Measurements from ENCODE around the gene TMEM270. TPM values are rescaled to one million over a fixed set of nuclear protein-coding genes. Genes with fewer than 3 reads are reported as not detected.

TMEM270 gene
- total RNA-seq, 1 experiment from 2014 or later: 0.28 TPM

- H3K27ac Mint-ChIP-seq: no peak overlapping the region
- ATAC-seq (no peak), DNase-seq (ENCODE audit: low spot score) (no peak)
- no peaks in the 10 kb centered on the region for H3K9me3 Mint-ChIP-seq
- ChIA-PET POLR2A (no interaction called here), CTCF (interaction anchor here (0.5 to 4.7 kb wide), 5 partner anchors 29 to 335 kb away, joined by 3 to 36 read pairs (median 4); no protein-coding TSS in a partner anchor)
- no peak overlapping the region for H3K4me3 Mint-ChIP-seq
- H3K27me3 Mint-ChIP-seq (ENCODE audit: low read depth): no peaks in the 10 kb centered on the region
- TF ChIP-seq IRF2 (CRISPR knock-in tag; IDR thresholded peaks at IDR 0.05; ENCODE audit: borderline replicate concordance, low read depth): no peak
- TF ChIP-seq, protein P1, sequence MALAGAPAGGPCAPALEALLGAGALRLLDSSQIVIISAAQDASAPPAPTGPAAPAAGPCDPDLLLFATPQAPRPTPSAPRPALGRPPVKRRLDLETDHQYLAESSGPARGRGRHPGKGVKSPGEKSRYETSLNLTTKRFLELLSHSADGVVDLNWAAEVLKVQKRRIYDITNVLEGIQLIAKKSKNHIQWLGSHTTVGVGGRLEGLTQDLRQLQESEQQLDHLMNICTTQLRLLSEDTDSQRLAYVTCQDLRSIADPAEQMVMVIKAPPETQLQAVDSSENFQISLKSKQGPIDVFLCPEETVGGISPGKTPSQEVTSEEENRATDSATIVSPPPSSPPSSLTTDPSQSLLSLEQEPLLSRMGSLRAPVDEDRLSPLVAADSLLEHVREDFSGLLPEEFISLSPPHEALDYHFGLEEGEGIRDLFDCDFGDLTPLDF (CRISPR knock-in tag; IDR thresholded peaks at IDR 0.05): no peak
- no peaks in the 10 kb centered on the region for H3K36me3 Mint-ChIP-seq
- peaks cover 15% of the 10 kb centered on the region for H3K4me1 Mint-ChIP-seq
Measured at GRCh38 chr7:73871163-73872011, 10.4 kb downstream of the TMEM270 start.

DNA sequence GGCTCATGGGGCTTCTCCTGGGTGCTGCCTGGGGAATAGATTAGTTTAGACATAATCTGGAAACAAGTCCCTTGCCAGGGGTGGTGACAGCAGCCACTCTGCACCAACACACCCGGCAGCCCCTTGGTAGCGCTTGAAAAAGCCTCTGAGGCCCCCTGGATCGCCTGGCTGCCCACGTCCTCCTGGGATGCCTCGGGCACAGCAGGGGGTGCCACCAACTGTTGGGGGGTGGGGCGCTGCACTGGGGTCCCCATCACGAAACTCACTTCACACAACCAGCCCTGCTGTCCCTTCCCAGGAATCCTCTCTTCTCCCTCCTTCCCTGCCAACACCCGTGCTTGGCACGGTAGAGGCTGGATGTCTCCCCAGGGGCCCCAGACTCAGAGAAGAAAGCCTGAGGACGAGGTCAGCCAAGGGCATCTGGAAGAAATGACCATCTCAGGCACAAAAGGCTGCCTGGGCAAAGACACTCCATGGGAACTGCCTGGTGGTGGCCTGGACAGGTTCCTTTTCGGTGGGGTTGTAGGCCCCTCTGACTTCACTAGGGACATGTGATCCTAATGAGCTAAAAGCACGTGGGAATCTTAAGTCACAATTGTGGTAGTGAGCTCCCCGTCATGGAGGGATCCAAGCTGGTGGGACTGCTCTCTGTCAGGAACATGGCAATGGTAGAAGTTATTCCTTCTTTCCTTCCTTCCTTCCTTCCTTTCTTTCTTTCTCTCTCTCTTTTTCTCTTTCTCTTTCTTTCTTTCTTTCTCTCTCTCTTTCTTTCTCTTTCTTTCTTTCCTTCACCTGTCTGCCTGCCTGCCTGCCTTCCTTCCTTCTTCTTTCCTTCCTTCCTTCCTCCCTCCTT is 11.3 kb downstream of the TMEM270 start:
- ATAC-seq (no peak), DNase-seq (ENCODE audit: low spot score) (no peak)
- CTCF ChIA-PET: interaction anchor here (0.6 to 2.6 kb wide), 4 partner anchors 106 to 334 kb away, joined by 4 to 6 read pairs (median 4); no protein-coding TSS in a partner anchor
- peaks cover 15% of the 10 kb centered on the region for H3K4me1 Mint-ChIP-seq
- POLR2A ChIA-PET: no interaction called here
- no peak overlapping the region for H3K4me3 Mint-ChIP-seq
- no peaks in the 10 kb centered on the region for H3K36me3 Mint-ChIP-seq
- TF ChIP-seq, protein P2, sequence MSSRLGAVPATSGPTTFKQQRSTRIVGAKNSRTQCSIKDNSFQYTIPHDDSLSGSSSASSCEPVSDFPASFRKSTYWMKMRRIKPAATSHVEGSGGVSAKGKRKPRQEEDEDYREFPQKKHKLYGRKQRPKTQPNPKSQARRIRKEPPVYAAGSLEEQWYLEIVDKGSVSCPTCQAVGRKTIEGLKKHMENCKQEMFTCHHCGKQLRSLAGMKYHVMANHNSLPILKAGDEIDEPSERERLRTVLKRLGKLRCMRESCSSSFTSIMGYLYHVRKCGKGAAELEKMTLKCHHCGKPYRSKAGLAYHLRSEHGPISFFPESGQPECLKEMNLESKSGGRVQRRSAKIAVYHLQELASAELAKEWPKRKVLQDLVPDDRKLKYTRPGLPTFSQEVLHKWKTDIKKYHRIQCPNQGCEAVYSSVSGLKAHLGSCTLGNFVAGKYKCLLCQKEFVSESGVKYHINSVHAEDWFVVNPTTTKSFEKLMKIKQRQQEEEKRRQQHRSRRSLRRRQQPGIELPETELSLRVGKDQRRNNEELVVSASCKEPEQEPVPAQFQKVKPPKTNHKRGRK (CRISPR knock-in tag; IDR thresholded peaks at IDR 0.05; ENCODE audit: borderline replicate concordance): peak; percentile 79; the same call in 1 of the 2 replicates
- no peak for TF ChIP-seq ZNF425 (CRISPR knock-in tag; conservative IDR thresholded peaks at IDR 0.05)
- H3K27me3 Mint-ChIP-seq (ENCODE audit: low read depth): no peaks in the 10 kb centered on the region
- H3K27ac Mint-ChIP-seq: no peak overlapping the region
- no peaks in the 10 kb centered on the region for H3K9me3 Mint-ChIP-seq

DNA sequence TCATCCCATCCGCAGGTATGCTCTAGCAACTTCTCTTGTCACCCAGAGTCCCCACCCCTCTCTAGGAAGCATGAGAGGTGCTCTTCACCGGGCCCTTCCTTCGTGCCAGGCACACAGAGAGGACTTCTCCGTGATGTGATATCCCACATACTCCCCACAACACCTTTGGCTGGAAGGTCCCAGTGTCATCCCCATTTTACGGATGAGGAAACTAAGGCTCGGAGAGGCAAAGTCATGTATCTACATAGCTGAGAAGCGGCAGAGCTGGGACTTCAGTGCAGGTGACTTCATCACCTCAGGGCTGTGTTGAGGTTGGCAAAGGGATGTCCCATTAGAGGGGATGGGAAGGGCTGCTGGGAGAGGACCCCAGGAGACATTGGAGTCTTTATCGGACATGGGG is 15.4 kb downstream of the TMEM270 start:
- ATAC-seq: no peak
- no peak for TF ChIP-seq OVOL2 (CRISPR knock-in tag; IDR thresholded peaks at IDR 0.05; ENCODE audit: borderline replicate concordance)
- TF ChIP-seq KAT7 (CRISPR knock-in tag; IDR thresholded peaks at IDR 0.05; ENCODE audit: borderline replicate concordance): no peak
- TF ChIP-seq, protein P3, sequence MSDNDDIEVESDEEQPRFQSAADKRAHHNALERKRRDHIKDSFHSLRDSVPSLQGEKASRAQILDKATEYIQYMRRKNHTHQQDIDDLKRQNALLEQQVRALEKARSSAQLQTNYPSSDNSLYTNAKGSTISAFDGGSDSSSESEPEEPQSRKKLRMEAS (CRISPR knock-in tag; IDR thresholded peaks at IDR 0.05): no peak
- TF ChIP-seq, protein P4, sequence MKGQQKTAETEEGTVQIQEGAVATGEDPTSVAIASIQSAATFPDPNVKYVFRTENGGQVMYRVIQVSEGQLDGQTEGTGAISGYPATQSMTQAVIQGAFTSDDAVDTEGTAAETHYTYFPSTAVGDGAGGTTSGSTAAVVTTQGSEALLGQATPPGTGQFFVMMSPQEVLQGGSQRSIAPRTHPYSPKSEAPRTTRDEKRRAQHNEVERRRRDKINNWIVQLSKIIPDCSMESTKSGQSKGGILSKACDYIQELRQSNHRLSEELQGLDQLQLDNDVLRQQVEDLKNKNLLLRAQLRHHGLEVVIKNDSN (CRISPR knock-in tag; IDR thresholded peaks at IDR 0.05): no peak
- TF ChIP-seq NR2C2 (CRISPR knock-in tag; IDR thresholded peaks at IDR 0.05): no peak
- TF ChIP-seq SOX15 (CRISPR knock-in tag; IDR thresholded peaks at IDR 0.05): no peak
- TF ChIP-seq HMGXB4 (CRISPR knock-in tag; IDR thresholded peaks at IDR 0.05): no peak
- no peak for TF ChIP-seq ZNF138 (CRISPR knock-in tag; conservative IDR thresholded peaks at IDR 0.05)
- no peak for TF ChIP-seq ERG (CRISPR knock-in tag; IDR thresholded peaks at IDR 0.05)
- no peak for TF ChIP-seq CREB1 (CRISPR knock-in tag; IDR thresholded peaks at IDR 0.05)
- TF ChIP-seq FOXP1 (CRISPR knock-in tag; IDR thresholded peaks at IDR 0.05; ENCODE audit: borderline replicate concordance): no peak
- TF ChIP-seq RORB (CRISPR knock-in tag; IDR thresholded peaks at IDR 0.05): no peak
- TF ChIP-seq PRRX2 (CRISPR knock-in tag; IDR thresholded peaks at IDR 0.05): no peak
- no peak for TF ChIP-seq JAZF1 (CRISPR knock-in tag; IDR thresholded peaks at IDR 0.05)
- TF ChIP-seq ATF3 (CRISPR knock-in tag; conservative IDR thresholded peaks at IDR 0.05): no peak

More for the DNA sequence above, 15.4 kb downstream of the TMEM270 start:
- no peaks in the 10 kb centered on the region for H3K27me3 Mint-ChIP-seq (ENCODE audit: low read depth)
- ChIA-PET POLR2A (no interaction called here), CTCF (no interaction called here)
- H3K27ac Mint-ChIP-seq: no peak overlapping the region
- no peak overlapping the region for H3K4me3 Mint-ChIP-seq
- H3K4me1 Mint-ChIP-seq: 0 out of 2 replicates have a peak, but pooled peaks cover 2% of the 10 kb centered on the region
- no peaks in the 10 kb centered on the region for H3K36me3 Mint-ChIP-seq
- H3K9me3 Mint-ChIP-seq: no peaks in the 10 kb centered on the region
- no peak for DNase-seq (ENCODE audit: low spot score)

Data from WTC11 (cell line).